Aorta (tissue), 5 donors: ENCODE data around the gene EYA4. TPM values are rescaled to one million over a fixed set of nuclear protein-coding genes. Genes with fewer than 3 reads are reported as not detected.

Experiments
- ATAC-seq: fragments of 200-7000 bp; cut with Tn5 transposase; one replicate; pipeline ENCODE4 v1.9.1; 2022; ENCODE audit warnings: moderate library complexity; ENCODE audit not compliant: low FRiP score
- DNase-seq, 2 donors: peaks; one replicate each; pipeline ENCODE4 v3.0.0-alpha.2; 2020
- H3K27ac ChIP-seq, 2 donors: one replicate each; pipeline ENCODE4 v1.5.1; 2013; ENCODE audit warnings: low read length in 2 of 2, mild to moderate bottlenecking in 2 of 2, moderate library complexity in 2 of 2, control low read depth in 1 of 2, inconsistent platforms in 1 of 2, low read depth in 1 of 2
- H3K27me3 ChIP-seq, 2 donors: one replicate each; pipeline ENCODE4 v1.6.1; 2013; ENCODE audit warnings: control low read depth in 1 of 2, low read length in 1 of 2, mild to moderate bottlenecking in 1 of 2, moderate library complexity in 1 of 2; ENCODE audit not compliant: insufficient read depth in 2 of 2, control insufficient read depth in 1 of 2
- H3K36me3 ChIP-seq, 2 donors: one replicate each; pipeline ENCODE4 v1.6.1; 2013; ENCODE audit warnings: control low read depth in 1 of 2, low read length in 1 of 2, mild to moderate bottlenecking in 1 of 2; ENCODE audit not compliant: insufficient read depth in 2 of 2, control insufficient read depth in 1 of 2
- H3K4me1 ChIP-seq, 2 donors: one replicate each; pipeline ENCODE4 v1.6.1; 2013; ENCODE audit warnings: low read length in 2 of 2, control low read depth in 1 of 2, mild to moderate bottlenecking in 1 of 2, moderate library complexity in 1 of 2; ENCODE audit not compliant: insufficient read depth in 2 of 2, control insufficient read depth in 1 of 2
- H3K4me3 ChIP-seq, 2 donors: one replicate each; pipeline ENCODE4 v1.5.1; 2013; ENCODE audit warnings: low read length in 2 of 2, control low read depth in 1 of 2, mild to moderate bottlenecking in 1 of 2
- H3K9me3 ChIP-seq: one replicate; pipeline ENCODE4 v1.6.1; 2013; ENCODE audit warnings: mild to moderate bottlenecking, low read length; ENCODE audit not compliant: control insufficient read depth
- WGBS, 2 donors: extraction: QIAGEN DNeasy Blood & Tissue Kit; methylation state at CpG; one replicate each; pipeline ENCODE4 v1.1.7; 2013; 5-methylcytosine and 5-hydroxymethylcytosine counted together
- intact Hi-C, 2 donors: fragments of 100-400 bp; cut with DNase I; formaldehyde crosslinking; loops; one replicate each; pipeline versions ENCODE4 v1.14.2 to v1.15.0; 2022
- polyA plus RNA-seq, 2 donors: library from polyadenylated mRNA; stranded (reverse); fragments of 200-250 nt; gene quantifications; one replicate each; pipeline ENCODE4 v1.2.3, GENCODE V29; 2013
- total RNA-seq, 2 donors: library from RNA; stranded (reverse); fragmentation: NEBNext Ultra II Directional; extraction: Animal tissue kit (Norgen Biotek cat#: 25700); gene quantifications; one replicate each; pipeline ENCODE4 v1.2.1, GENCODE V29; 2021
- donor health status: healthy with polysubstance abuse.
- donor health status: Bipolar disorder and iron deficiency.
- donor health status: DM: no; HTN: no; CAD: no.
- donor health status: DM: no; HTN: no; CAD: no.
- donor health status: DM: yes; HTN: yes; CAD: no.

EYA4 gene
- total and polyA plus RNA-seq, 4 donors: 1.7 to 4.4 TPM; not detected in 2

GRCh38 chr6:133399426-133399825 is 158.3 kb downstream of the EYA4 start:
- ATAC-seq: no peak
- DNase-seq: no peak
- no peaks in the 10 kb centered on the region for H3K36me3 ChIP-seq
- H3K27ac ChIP-seq: no peak overlapping the region
- intact Hi-C loops: no loop called here
- H3K9me3 ChIP-seq: no peaks in the 10 kb centered on the region
- H3K4me1 ChIP-seq: no peaks in the 10 kb centered on the region
- 3 to 7% methylated on average over 2 of the region's 2 CpGs for WGBS, 2 donors
- no peaks in the 10 kb centered on the region for H3K27me3 ChIP-seq
- H3K4me3 ChIP-seq: no peak overlapping the region

- Histone ChIP-seq H3K4me1 (no peaks in the 10 kb centered on the region), H3K27ac (no peak overlapping the region), H3K4me3 (no peak overlapping the region), H3K27me3 (no peaks in the 10 kb centered on the region), H3K9me3 (peaks cover 2% of the 10 kb centered on the region), H3K36me3 (no peaks in the 10 kb centered on the region)
- DNase-seq: no peak
- no peak for ATAC-seq
- 75 to 78% methylated on average over 2 of the region's 2 CpGs for WGBS, 2 donors
- intact Hi-C loops: no loop called here
Observed at GRCh38 chr6:133404151-133404550, 163.0 kb downstream of the EYA4 start.

- no peaks in the 10 kb centered on the region for H3K4me1 ChIP-seq
- intact Hi-C loops: no loop called here
- H3K36me3 ChIP-seq: no peaks in the 10 kb centered on the region
- no peak overlapping the region for H3K27ac ChIP-seq
- H3K4me3 ChIP-seq: no peak overlapping the region
- no peak for ATAC-seq
- no peaks in the 10 kb centered on the region for H3K27me3 ChIP-seq
- no peak for DNase-seq
- WGBS, 2 donors: 66 to 69% methylated on average over 8 of the region's 8 CpGs
- peaks cover 2% of the 10 kb centered on the region for H3K9me3 ChIP-seq
Observed at GRCh38 chr6:133404728-133405127, 163.6 kb downstream of the EYA4 start.

- 62 to 69% methylated on average over 3 of the region's 3 CpGs for WGBS, 2 donors
- DNase-seq (no peak), ATAC-seq (no peak)
- intact Hi-C loops: no loop called here
- Histone ChIP-seq H3K27me3 (no peaks in the 10 kb centered on the region), H3K4me3 (no peak overlapping the region), H3K9me3 (peaks cover 2% of the 10 kb centered on the region), H3K36me3 (no peaks in the 10 kb centered on the region), H3K4me1 (no peaks in the 10 kb centered on the region), H3K27ac (no peak overlapping the region)
Observed at GRCh38 chr6:133407320-133408100, 166.4 kb downstream of the EYA4 start.

- intact Hi-C loops: no loop called here
- WGBS, 2 donors: 56 to 66% methylated on average over 2 of the region's 2 CpGs
- no peak for DNase-seq
- Histone ChIP-seq H3K27me3 (no peaks in the 10 kb centered on the region), H3K9me3 (peaks cover 2% of the 10 kb centered on the region), H3K4me3 (no peak overlapping the region), H3K36me3 (no peaks in the 10 kb centered on the region), H3K4me1 (no peaks in the 10 kb centered on the region), H3K27ac (no peak overlapping the region)
- ATAC-seq: no peak
Observed at GRCh38 chr6:133408132-133408531, 167.0 kb downstream of the EYA4 start.

GRCh38 chr6:133408543-133408942 is 167.4 kb downstream of the EYA4 start:
- ATAC-seq (no peak), DNase-seq (no peak)
- H3K36me3 ChIP-seq: no peaks in the 10 kb centered on the region
- H3K4me3 ChIP-seq: no peak overlapping the region
- H3K4me1 ChIP-seq: no peaks in the 10 kb centered on the region
- intact Hi-C loops: no loop called here
- H3K27me3 ChIP-seq: no peaks in the 10 kb centered on the region
- peaks cover 2% of the 10 kb centered on the region for H3K9me3 ChIP-seq
- 76 to 83% methylated on average over 3 of the region's 3 CpGs for WGBS, 2 donors
- H3K27ac ChIP-seq: no peak overlapping the region

- intact Hi-C loops: no loop called here
- H3K27me3 ChIP-seq: no peaks in the 10 kb centered on the region
- H3K36me3 ChIP-seq: no peaks in the 10 kb centered on the region
- WGBS, 2 donors: 45 to 55% methylated on average over 6 of the region's 6 CpGs
- DNase-seq (no peak), ATAC-seq (no peak)
- H3K27ac ChIP-seq: no peak overlapping the region
- no peaks in the 10 kb centered on the region for H3K4me1 ChIP-seq
- no peak overlapping the region for H3K4me3 ChIP-seq
- no peaks in the 10 kb centered on the region for H3K9me3 ChIP-seq
Observed at GRCh38 chr6:133410638-133411435, 169.7 kb downstream of the EYA4 start.

GRCh38 chr6:133411757-133412156 is 170.6 kb downstream of the EYA4 start:
- no peaks in the 10 kb centered on the region for H3K36me3 ChIP-seq
- no peak for DNase-seq
- no peak for ATAC-seq
- no peaks in the 10 kb centered on the region for H3K27me3 ChIP-seq
- no peaks in the 10 kb centered on the region for H3K4me1 ChIP-seq
- intact Hi-C loops: no loop called here
- H3K9me3 ChIP-seq: no peaks in the 10 kb centered on the region
- H3K27ac ChIP-seq: no peak overlapping the region
- H3K4me3 ChIP-seq: no peak overlapping the region

- H3K36me3 ChIP-seq: no peaks in the 10 kb centered on the region
- no peaks in the 10 kb centered on the region for H3K4me1 ChIP-seq
- intact Hi-C loops: no loop called here
- no peak overlapping the region for H3K4me3 ChIP-seq
- no peak for DNase-seq
- H3K9me3 ChIP-seq: no peaks in the 10 kb centered on the region
- no peak overlapping the region for H3K27ac ChIP-seq
- 42 to 47% methylated on average over 5 of the region's 5 CpGs for WGBS, 2 donors
- ATAC-seq: no peak
- H3K27me3 ChIP-seq: no peaks in the 10 kb centered on the region
Observed at GRCh38 chr6:133415262-133415661, 174.1 kb downstream of the EYA4 start.
